Brain microvascular endothelial cell (primary cell): Measurements from ENCODE around the gene PPP1R14C.

Source experiments
- DNase-seq: peaks from one replicate; pipeline ENCODE4 v3.0.0-alpha.2; 2020
- H3K27ac ChIP-seq: fragments of 250-450 bp; sonication (Bioruptor Pico); 2 replicates; pipeline ENCODE4 v1.5.1; 2020; ENCODE audit warnings: mild to moderate bottlenecking, moderate library complexity
- H3K27me3 ChIP-seq: fragments of 250-450 bp; sonication (Bioruptor Pico); replicated peaks from 2 replicates; pipeline ENCODE4 v1.5.1; 2020; ENCODE audit warnings: mild to moderate bottlenecking
- H3K36me3 ChIP-seq: fragments of 250-450 bp; sonication (Bioruptor Pico); replicated peaks from 2 replicates; pipeline ENCODE4 v1.5.1; 2020; ENCODE audit warnings: mild to moderate bottlenecking
- H3K4me3 ChIP-seq: 2 replicates; pipeline ENCODE4 v1.5.1; 2011; ENCODE audit warnings: low read depth, mild to moderate bottlenecking, control low read depth, low read length, moderate library complexity
- CTCF ChIP-seq: IDR thresholded peaks from 2 replicates; pipeline ENCODE4 v1.5.1; 2011; ENCODE audit warnings: low read depth, mild to moderate bottlenecking, moderate library complexity, low read length, control low read depth, inconsistent platforms; ENCODE audit errors: missing control alignments
- in situ Hi-C: cut with HindIII; loops from 2 replicates; pipeline ENCODE4 v1.10.0; 2017; ENCODE audit warnings: low sequenced_read_pairs, low pct_ligation_motif_present

PPP1R14C gene

GRCh38 chr6:150200428-150201100, 57.7 kb downstream of the PPP1R14C start:
- DNase-seq: no peak
- H3K4me3 ChIP-seq: no peak overlapping the region
- in situ Hi-C loops: no loop called here
- TF ChIP-seq CTCF: no peak
- H3K27me3 ChIP-seq: no peaks in the 10 kb centered on the region
- no peak overlapping the region for H3K27ac ChIP-seq
- no peaks in the 10 kb centered on the region for H3K36me3 ChIP-seq

GRCh38 chr6:150201285-150201684, 58.4 kb downstream of the PPP1R14C start:
- in situ Hi-C loops: no loop called here
- Histone ChIP-seq H3K27ac (no peak overlapping the region), H3K4me3 (no peak overlapping the region), H3K36me3 (no peaks in the 10 kb centered on the region), H3K27me3 (no peaks in the 10 kb centered on the region)
- TF ChIP-seq CTCF: no peak
- no peak for DNase-seq

DNA sequence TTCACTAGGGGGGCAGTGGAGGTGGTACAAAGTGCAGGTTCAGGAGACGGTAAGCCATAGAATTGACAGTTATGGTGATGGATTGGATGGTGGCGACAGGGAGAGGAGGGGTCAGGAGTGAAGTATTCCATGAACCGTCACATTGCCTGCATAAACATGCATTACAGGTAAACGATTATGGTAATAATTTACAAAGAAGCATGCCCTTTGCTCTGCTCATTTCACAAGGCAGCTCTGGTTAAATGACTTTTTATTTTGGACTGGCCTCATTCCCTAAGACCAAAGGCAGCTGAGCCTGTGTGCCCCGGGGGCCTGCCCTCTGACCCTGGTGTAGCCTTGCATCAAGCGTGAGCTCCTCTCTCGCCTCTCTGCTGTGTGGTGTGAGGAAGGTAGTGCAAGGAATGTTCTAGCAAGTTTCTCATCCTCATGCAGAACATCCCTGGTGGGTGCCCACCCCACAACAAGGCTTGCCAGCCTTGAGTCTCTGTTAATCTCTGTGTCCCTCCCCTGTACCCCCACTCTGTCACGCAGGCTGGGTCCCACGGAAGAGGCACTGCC, 59.0 kb downstream of the PPP1R14C start:
- no peaks in the 10 kb centered on the region for H3K27me3 ChIP-seq
- H3K4me3 ChIP-seq: no peak overlapping the region
- in situ Hi-C loops: no loop called here
- H3K27ac ChIP-seq: no peak overlapping the region
- no peak for DNase-seq
- TF ChIP-seq CTCF: no peak
- no peaks in the 10 kb centered on the region for H3K36me3 ChIP-seq

DNA sequence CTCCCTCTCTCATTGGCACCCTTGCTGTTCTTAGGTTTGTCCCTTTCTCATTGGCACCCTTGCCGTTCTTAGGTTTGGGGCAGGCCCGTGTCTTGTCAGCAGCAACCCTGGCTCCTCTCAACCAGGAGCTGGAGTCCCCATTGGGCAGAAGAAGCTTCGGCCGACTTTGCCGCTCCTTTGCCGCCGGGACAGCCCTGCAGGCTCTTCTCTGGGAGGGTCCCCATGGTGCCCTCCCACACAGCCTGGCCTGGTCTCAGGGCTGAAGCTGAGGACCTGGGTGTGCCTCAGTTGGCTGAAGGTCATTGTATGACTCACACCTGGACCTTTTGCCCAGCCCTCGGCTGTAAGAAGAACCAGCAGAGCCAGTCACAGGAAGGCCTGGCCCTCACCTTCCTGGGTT, 59.6 kb downstream of the PPP1R14C start:
- TF ChIP-seq CTCF: no peak
- Histone ChIP-seq H3K36me3 (no peaks in the 10 kb centered on the region), H3K4me3 (no peak overlapping the region), H3K27ac (no peak overlapping the region), H3K27me3 (no peaks in the 10 kb centered on the region)
- in situ Hi-C loops: no loop called here
- DNase-seq: no peak

DNA sequence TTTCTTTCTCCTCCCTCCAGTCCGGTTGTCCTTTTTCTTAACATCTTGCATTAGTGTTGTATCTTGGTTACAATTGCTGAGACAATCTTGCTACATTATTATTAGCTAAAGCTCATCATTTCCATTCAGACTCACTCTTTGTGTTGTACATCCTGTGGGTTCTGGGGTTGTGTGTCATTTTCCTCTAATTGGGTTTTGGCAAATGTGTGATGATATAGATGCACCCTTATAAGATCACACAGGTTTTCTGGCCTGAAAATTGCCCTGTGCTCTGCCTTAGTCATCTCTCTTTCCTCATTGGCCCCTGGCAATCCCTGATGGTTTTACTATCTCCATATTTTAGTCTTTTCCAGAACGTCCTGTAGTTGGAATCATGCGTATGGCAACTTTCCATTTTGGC, 60.1 kb downstream of the PPP1R14C start:
- H3K36me3 ChIP-seq: no peaks in the 10 kb centered on the region
- H3K4me3 ChIP-seq: no peak overlapping the region
- no peak for DNase-seq
- no peak for TF ChIP-seq CTCF
- no peak overlapping the region for H3K27ac ChIP-seq
- no peaks in the 10 kb centered on the region for H3K27me3 ChIP-seq
- in situ Hi-C loops: no loop called here

- in situ Hi-C loops: no loop called here
- no peak for TF ChIP-seq CTCF
- no peaks in the 10 kb centered on the region for H3K36me3 ChIP-seq
- H3K27ac ChIP-seq: no peak overlapping the region
- DNase-seq: no peak
- no peak overlapping the region for H3K4me3 ChIP-seq
- no peaks in the 10 kb centered on the region for H3K27me3 ChIP-seq
These were observed 60.5 kb downstream of the PPP1R14C start for GRCh38 chr6:150203378-150203777.
